ELF-1 (cell line): ENCODE measurements around the gene TMEM106B.
"Not testable (repeated sequence)": the region's sequence is repeated elsewhere in the genome, so short reads cannot be mapped to it uniquely, and the experiment has no call there.

Experiments
- DNase-seq: peaks from one replicate; pipeline ENCODE4 v3.0.0-alpha.2; 2016; ENCODE audit warnings: low read depth, low spot score

TMEM106B gene

GRCh38 chr7:12211054-12211710, at the start of gene TMEM106B:
TMEM106B (plus strand) TSS chr7:12211294; CDS start chr7:12214811, 3,517 bp downstream.
- peak; percentile 98 for DNase-seq

- no peak for DNase-seq
Observed at GRCh38 chr7:12162415-12163113, 48.5 kb upstream of the TMEM106B start.

- not testable (repeated sequence) for DNase-seq
Observed at GRCh38 chr7:12168065-12168464, 43.0 kb upstream of the TMEM106B start.

GRCh38 chr7:12169981-12170820, 40.9 kb upstream of the TMEM106B start:
- not testable (repeated sequence) for DNase-seq

- DNase-seq = no peak
Observed at GRCh38 chr7:12173671-12174070, 37.4 kb upstream of the TMEM106B start.

GRCh38 chr7:12174931-12175330, 36.2 kb upstream of the TMEM106B start:
- DNase-seq = no peak

GRCh38 chr7:12178317-12178716, 32.8 kb upstream of the TMEM106B start:
- DNase-seq = no peak

GRCh38 chr7:12194426-12194825, 16.7 kb upstream of the TMEM106B start:
- no peak for DNase-seq

- no peak for DNase-seq
Observed at GRCh38 chr7:12196386-12196785, 14.7 kb upstream of the TMEM106B start.

- no peak for DNase-seq
Observed at GRCh38 chr7:12199363-12199762, 11.7 kb upstream of the TMEM106B start.

- DNase-seq = no peak
Observed at GRCh38 chr7:12207046-12207445, 4.0 kb upstream of the TMEM106B start.

- DNase-seq = no peak
Observed at GRCh38 chr7:12209221-12209620, 1.9 kb upstream of the TMEM106B start.

- DNase-seq = no peak
Observed at GRCh38 chr7:12210179-12211053, 678 bp upstream of the TMEM106B start.

- peak; percentile 49 for DNase-seq
Observed at GRCh38 chr7:12211711-12212485, 804 bp downstream of the TMEM106B start.

- DNase-seq = no peak
Observed at GRCh38 chr7:12217311-12217710, 6.2 kb downstream of the TMEM106B start.

- no peak for DNase-seq
Observed at GRCh38 chr7:12220389-12221046, 9.4 kb downstream of the TMEM106B start.

- no peak for DNase-seq
Observed at GRCh38 chr7:12221414-12221813, 10.3 kb downstream of the TMEM106B start.

GRCh38 chr7:12222889-12223579, 11.9 kb downstream of the TMEM106B start:
- no peak for DNase-seq

GRCh38 chr7:12225017-12225416, 13.9 kb downstream of the TMEM106B start:
- not testable (repeated sequence) for DNase-seq
